T-helper 2 cell (primary cell): Measurements from ENCODE around the gene MAP4K4.
"Not testable (repeated sequence)": the region's sequence is repeated elsewhere in the genome, so short reads cannot be mapped to it uniquely, and the experiment has no call there.

Source experiments
- DNase-seq, 5 experiments: peaks; one replicate each; pipeline versions ENCODE4 v3.0.0 to v3.0.0-alpha.2; 2012 to 2022

MAP4K4 gene

DNA sequence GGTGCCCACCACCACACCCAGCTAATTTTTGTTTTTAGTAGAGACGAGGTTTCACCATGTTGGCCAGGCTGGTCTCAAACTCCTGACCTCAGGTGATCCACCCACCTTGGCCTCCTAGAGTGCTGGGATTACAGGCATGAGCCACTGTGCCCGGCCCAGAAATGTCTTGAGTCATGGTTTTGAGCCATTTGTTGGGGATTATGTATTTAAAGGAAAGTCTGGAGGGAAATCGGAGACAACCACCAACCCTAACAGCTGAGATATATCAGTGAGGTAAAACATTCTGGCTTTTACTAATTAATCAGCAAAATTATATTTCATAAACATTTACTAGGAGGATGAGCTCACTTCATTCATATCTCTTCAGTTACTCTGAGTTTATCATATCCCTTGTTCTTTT lies 72.2 kb downstream of the MAP4K4 start:
- DNase-seq, result not testable (repeated sequence)

DNA sequence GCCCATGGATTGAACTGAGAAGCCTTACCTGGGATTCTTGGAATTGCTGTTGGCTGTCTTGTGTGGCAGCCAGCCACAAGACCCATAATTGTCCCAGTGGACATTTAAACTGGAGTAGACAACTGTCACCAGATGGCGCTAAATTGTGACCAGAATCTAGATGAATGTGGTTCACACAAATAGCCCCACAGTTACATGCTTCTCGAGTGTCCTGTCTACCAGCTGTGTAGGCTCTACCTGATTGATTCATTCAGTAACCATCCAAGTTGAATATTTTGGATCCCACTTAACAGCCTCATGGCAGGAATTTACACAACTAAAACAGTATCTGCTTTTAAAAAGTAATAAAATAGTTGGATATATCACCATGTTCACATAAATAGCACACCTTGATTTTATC lies 73.2 kb downstream of the MAP4K4 start:
- no peak for DNase-seq

DNA sequence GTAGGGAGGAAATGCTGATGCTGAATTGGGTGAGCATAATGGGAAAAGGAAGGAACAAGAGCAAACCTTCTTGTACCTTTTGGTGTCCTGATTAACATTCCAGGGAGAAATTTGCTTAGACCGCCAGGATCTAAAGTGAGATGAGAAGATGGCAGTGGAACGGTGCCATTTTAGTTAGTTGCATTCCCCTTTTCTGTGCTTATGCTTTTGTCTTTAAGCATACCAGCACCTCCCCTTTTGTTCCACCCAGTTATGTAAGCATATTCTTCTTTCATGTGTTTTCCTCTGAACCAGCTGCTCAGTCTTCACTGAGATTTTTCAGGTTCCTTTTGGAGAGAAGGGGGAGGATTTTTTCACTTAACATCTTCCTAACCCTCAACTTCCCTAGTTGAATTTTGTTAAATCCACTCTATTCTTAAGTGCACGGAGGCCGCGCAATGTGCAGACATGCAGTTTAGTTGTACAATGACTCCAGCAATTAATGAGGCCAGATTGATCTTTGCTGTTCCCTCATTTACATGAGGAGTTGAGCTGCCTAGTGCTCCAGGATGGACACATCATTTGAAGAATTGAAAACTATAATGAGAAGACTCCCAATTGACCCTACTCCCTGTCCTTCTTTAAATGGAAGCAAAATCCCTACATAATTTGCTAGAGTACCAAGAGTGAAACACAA lies 73.9 kb downstream of the MAP4K4 start:
- DNase-seq, result no peak

DNA sequence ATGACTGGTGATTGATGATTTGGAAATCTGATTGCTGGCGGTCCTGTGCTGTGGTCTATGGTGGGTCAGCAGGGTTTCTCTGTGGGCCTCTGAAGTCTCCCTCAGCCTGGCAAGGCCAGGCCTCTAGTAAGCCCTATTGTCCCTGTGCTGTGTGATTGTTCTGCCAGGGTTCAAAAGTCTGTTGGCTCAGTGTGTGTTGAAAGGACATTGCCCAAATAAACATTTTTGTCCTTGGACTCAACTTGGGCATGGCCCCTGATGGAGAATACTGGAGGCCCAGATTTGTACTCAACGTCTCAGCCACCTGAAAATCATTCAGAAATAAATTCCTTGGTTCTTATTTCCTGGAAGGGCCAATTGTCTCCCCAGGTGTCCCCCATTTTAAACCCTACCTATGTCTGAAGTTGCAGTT lies 74.4 kb downstream of the MAP4K4 start:
- no peak for DNase-seq

DNA sequence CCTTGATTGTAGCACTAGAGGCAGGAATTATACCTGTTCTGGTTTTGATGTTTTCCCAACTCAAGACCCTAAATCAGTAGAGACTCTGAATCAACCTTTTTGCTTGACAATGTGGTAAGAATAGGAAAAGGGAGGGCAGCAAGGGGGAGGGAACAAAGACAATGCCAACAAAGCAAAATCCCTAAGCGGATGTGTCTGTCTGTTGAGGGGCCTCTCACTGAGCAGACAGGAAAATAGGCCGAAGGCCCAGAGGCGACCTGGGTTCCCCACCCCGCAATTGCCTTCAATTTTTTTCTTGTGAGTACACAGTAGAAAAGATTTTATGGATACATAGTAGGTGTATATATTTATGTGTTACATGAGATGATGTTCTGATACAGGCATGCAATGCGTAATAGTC lies 75.6 kb downstream of the MAP4K4 start:
- DNase-seq, result no peak

DNA sequence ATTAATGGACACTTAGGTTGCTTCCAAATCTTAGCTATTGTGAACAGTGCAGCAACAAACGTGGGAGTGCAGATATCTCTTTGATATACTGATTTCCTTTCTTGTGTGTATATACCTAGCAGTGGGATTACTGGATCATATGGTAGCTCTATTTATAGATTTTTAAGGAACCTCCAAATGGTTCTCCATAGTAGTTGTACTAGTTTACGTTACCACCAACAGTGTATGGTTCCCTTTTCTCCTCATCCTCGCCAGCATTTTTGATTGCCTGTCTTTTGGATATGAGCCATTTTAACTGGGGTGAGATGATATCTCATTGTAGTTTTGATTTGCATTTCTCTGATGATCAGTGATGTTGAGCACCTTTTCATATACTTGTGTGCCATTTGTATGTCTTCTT lies 76.5 kb downstream of the MAP4K4 start:
- not testable (repeated sequence) for DNase-seq

DNA sequence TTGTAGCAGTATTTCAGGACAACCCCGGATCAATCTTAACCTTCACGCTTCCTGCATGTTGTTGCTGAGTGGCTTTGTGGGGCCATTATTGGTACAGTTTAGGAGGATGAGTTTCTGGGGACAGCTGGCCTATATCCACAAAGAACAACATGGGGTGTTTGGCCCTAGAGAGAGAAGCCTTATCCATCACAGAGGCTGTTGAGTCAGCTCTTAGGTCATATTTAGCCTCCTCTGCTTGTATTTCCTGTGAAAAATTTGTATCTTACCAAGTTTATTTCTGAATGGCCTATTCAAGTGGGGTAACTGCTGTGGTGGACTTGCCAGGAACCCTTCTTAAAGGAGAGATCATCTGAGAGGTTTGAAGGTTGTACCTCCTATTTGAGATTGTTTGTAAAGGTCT lies 77.6 kb downstream of the MAP4K4 start:
- DNase-seq, result no peak

DNA sequence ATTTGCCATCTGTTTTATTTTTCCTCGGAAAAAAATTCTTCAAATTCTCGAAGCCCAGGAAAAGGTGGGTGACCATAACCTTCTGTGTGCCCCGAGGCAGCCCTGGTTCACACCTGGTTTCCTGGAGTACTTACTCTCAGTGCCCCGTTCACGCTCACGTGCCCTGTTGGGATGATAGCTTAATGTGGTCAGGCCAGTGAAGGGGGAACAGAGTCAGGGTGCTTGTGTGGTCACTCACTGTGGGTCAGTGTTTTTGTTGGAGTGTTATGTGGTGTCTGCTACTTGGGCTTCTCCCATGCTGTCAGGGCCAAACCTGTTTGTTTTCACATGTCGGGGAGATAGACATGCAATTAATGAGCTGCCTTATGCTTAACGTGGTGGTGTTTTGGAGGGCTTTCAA lies 78.1 kb downstream of the MAP4K4 start:
- no peak for DNase-seq

DNA sequence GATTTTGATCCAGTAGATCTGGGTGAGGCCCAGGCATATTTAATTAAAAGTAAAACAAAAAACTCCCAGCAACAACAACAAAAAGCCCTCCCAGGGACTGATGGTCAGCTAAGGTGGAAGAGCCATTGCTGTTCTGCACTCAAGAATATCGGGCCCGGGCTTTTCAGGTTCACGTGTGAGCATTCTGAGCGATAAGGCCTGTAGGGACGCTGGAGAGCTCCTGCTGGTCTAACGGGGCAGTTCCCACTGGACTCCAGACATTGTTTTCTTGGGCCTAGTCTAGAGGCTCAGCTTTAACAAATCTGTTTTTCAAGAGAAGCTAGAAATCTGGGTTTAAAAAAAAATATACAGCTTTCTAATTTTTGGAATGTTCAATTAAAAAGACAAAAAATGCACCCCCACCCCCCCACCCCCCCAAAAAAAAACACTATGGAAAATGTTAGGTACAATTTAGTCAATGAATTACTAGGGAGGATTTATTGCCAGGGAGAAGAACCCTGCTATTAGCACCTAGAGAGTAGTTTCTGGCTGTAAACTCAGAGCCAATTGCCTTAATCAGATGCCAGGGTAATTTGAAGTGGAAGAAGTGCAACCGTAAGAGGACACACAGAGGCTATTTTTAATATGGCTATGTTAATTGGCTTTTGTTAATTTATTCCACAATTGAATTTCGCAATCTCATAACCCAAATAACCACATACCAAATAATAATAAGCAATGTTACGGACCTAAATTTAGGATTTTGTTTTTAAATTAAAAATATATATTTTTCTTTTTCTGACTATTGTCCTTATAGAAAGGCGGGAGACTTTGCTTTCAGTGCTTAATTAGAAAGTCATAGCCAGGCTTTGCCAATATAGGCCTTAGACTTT lies 78.9 kb downstream of the MAP4K4 start:
- DNase-seq, result no peak

DNA sequence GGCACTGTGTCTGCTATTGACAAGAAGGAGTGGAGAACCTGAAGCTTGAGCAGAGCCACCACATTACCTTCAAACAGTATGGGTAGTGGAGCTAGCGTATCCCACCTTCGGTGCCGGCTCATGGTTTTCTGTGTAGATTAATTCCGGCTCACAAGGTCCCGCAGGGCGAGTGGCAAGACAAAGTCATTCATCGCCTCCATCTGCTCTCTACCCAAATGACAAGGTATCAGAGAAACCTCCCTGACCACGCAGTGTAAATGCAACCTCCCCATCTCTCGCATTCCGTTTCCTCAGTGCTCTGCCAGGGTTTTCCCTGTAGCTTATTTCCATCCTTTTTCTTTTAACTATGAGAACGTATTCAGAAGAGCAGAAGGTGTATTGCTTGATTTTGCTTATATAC lies 79.8 kb downstream of the MAP4K4 start:
- DNase-seq, result no peak

DNA sequence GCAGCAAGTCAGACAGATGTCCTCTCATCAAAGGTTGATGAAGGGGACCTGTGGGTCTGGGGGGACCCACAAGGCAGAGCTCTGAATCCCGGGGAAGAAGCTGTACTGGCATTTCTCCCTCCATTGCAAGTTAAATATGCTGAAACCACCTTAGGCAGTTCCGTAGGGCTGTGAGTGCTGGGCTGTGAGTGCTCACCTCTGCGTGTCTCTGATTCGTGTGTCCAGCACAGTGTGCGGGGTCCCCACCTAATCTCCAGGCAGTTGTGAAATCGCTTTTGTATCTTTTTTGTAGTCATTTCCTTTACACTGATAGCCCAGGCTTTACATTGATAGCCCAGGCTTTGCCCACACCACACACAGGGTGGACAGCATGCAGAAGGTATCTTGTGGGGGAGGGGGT lies 80.6 kb downstream of the MAP4K4 start:
- DNase-seq, result no peak

DNA sequence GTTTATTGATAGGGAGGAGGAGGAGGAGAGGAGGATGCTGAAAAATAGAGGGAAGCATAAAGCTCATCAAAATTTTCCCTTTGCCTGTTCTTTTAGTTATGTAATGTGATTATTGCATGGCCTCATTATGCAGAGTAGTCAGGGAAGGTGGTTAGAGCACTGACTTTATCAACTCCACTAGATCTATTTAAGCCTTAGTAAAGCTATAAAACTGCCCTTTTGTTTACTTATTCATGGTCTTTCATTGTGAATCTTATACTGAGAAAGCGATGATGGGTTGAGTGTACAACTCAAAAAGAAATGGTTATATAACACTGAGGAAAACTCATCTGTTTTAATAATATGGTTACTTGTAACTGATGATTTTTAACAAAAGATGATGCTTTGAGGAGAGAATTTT lies 81.7 kb downstream of the MAP4K4 start:
- DNase-seq, result no peak

DNA sequence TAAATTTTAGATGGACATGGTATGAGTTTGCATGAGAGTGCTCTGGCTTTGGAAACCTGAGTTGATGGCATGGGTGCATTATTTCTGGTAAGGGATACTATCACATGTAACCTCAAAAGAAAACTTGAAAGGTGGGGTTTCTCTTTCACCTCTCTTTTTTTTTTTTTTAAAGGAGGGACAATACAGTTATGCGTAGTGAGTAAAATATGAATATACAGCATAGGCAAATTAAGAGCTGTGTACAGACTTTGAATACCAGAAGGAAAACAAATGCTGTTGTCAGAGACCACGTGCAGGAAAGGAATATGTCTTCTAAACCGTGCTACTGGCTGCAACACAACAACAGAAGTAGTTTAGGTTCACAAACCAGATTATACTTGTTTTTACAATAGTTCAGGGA lies 82.1 kb downstream of the MAP4K4 start:
- DNase-seq, result no peak

DNA sequence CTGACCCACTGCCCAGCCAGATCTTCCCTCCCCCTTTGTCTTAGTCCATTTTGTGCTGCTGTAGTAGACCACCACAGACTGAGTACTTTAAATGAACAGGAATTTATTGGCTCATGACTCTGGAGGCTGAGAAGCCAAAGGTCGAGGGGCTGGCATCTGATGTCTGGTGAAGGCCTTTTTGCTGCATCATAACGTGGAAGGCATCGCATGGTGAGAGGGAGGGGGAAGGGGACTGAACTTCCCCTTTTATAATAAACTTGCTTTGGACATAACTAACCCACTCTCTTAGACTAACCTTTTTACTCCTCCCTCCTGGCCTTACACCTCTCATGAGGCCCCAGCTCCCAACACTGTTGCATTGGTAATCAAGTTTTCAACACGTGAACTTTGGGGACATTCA lies 83.8 kb downstream of the MAP4K4 start:
- no peak for DNase-seq

DNA sequence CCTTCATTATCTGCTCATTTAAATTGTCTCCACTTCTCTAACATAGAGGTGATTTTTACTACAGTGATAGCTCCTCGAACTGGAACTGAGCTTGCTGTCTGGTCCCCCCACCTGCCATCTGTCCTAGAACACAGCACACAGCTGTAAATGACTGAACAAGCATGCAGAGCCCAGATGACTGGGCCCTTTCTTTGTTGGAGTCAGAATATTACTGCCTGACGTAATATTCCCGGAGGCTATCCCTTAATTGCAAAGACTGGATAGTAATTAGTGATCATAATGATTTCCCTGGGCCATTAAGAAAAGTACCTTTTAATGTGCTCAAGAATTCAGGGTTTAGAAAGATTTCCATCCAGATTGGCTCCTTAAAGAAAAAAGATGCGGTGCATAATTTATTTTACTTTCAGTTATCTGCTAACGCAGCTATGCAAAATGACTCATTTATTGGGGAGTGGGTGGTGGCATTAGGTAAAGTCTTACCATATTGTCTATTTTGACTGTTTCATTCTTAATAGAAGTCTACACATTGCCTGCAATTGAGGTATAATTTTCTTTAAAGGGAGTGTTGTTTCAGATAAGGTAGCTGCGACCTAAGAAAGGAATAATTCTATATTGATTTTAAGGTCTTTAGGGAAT lies 84.4 kb downstream of the MAP4K4 start:
- DNase-seq, result peak in 1 of 5 experiments; percentile 47

DNA sequence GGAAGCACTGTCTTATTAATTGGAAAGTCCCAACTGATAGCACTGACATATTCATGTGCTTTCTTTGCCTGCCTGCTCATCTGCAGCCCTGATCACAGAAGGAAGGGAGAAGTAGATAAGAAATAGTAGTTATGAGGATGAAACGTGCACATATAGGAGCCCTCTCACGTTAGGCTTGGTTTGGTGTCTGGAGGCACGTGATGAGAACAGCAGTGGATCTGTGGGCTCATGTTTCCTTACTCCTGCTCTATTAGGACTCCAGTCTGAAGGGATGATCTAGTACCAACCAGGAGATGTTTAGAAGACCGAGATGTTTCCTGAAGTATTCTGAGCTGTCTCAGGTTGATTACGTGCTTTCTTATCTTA lies 84.9 kb downstream of the MAP4K4 start:
- DNase-seq, result peak in 1 of 5 experiments; percentile 12

DNA sequence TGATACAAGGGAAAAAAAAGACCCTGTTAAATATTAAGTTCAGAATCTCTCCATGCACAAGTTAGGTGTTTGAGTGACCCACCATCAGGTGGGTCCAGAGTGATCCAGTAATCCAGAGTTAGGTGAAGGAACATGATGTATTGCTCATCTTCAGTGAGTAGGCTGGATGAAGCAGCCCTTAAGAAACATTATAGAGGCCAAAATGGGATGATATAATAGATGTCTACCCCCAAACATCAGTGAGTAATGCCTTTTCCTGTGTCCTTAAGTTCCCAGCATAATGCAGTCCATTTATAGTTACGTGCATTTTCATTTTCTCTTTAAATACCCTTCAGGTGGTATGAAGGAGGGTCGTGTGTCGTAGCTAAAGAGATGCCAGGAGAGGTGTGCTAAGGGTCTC lies 89.6 kb downstream of the MAP4K4 start:
- DNase-seq, result no peak

DNA sequence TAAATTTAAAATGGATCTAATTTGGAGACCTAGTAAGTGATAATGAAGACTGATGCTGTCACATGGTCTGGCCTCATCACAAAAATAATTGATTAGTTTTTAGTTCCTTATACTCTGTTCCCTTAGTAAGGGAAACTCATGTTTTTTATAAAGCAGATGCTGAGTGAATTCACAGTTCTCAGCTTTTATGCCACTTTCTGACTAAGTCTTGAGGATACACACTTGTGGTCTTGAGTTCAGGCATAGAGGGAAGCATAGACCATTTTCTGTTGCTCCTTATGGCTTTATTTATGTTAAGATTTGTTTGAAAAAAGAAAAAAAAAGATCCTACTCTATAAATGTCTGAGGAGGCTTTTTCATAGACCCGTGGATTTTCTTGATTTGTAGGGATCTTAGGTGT lies 91.1 kb downstream of the MAP4K4 start:
- no peak for DNase-seq

DNA sequence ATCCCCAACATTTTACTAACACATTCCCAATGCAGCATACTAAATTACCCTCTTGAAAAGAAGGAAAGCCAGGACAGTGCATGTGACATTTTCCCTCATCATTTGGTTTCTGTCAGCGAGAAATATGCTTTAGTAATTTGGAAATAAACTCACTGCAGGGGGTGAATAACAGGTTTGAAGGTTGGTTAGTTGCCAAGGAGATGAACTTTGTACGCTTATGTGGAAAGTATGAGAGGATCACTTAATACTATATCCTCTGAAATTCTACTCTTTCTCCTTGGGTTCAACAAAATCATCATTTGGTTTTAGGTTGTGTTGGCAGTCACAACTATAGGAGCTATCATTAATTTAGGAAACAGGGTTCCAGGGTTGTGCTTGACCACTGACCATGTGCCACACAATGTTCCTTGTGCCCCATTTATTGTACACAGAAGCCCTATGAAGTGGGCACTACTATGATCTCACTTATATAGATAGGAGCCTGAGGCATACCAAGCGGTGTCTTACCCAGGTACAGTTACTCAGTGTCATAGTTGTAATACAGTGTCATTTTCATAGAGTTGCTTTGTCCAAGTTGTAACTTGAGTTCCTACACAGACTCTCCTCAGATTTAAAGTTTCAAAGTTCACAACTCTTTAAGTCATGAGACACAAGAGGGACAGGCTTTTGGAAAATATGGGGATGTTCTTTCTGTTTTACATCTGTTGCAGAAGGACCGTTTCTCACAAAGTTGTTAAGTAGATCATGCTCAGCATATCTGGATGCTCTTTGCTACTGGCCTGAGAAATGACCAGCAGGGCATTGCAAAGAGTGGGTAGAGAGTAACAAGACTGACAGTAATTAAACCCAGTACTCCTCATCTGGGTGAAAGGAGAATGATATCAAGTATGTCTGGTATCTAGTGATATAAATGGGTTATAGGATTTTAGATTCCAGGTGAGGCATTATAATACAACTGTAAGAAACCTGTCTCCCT lies 91.8 kb downstream of the MAP4K4 start:
- no peak for DNase-seq

DNA sequence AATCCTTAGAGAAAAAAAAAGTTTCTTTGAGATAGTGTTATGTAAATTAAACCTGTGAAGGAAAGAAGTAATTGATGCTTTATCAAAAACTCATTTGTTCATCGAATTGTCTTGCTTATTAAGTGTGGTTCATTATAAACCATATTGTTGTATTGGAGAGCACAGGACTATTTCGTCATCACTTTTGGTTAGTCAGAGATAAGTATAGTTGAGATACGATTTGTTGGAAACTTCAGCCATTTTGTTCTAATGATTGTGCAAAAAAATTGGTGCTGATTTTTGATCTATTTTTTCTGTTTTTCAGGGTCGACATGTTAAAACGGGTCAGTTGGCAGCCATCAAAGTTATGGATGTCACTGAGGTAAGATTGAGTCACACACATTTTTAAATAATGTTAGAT lies 92.9 kb downstream of the MAP4K4 start:
- no peak for DNase-seq

DNA sequence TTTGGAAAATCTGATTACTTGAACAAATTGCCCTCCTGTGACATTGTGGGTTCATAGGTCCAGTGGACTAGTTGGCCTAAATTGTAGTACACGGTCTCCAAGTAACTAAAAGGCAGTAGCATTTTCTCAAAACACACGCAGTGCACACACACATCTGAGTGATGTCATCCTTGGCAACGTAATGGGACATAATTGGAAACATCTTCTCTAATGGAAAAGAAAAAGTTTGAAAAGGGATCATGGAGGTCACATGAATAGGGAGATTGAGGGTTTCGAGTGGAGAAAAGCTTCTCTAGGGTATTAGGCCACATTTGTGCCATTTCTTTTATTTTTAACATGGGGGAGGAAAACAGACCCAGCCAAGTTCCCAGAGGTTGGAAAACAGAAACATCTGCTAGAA lies 93.3 kb downstream of the MAP4K4 start:
- no peak for DNase-seq

DNA sequence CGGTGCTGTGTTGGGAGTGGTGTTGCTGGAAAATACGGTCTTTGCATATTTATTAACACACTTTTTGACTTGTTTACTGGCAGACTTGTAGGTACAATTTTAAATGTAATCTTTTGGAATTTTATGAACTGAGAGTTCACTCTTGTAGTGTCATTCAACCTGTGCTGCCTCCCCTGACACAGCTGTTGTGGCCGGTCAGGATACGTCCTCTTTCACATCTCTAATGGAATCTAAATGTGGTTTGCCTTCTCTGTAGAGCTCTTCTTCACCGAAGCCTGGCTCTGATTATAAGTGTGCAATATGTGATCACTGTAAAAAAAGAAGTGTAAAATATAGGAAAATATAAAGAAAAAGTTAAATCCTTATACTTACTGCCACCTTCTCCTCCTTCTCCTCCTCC lies 94.7 kb downstream of the MAP4K4 start:
- no peak for DNase-seq
